K562 (cell line): ENCODE data around the gene PDCD6IP. TPM values are rescaled to one million over a fixed set of nuclear protein-coding genes. Genes with fewer than 3 reads are reported as not detected.

Experiments
- HSF4 ChIP-seq: fragments of 250-450 bp; sonication (Bioruptor Pico); IDR thresholded peaks from 2 replicates; pipeline ENCODE4 v2.1.2; 2022; ENCODE audit warnings: mild to moderate bottlenecking, moderate library complexity, borderline replicate concordance
- NR3C1 ChIP-seq: sonication (generic); formaldehyde crosslinking; IDR thresholded peaks from 2 replicates; pipeline ENCODE4 v1.8.1; 2022; ENCODE audit warnings: missing genetic modification reagents
- POLR2A ChIP-seq: fragments of 450-650 bp; conservative IDR thresholded peaks from 2 replicates; pipeline ENCODE4 v1.6.1; 2016
- ZZZ3 ChIP-seq: fragments of 450-650 bp; IDR thresholded peaks from 2 replicates; pipeline ENCODE4 v1.6.1; 2016; ENCODE audit warnings: antibody characterized with exemption, mild to moderate bottlenecking, moderate library complexity
- polyA plus RNA-seq, 8 experiments: library from polyadenylated mRNA; depleted of rRNA in 4 of 8; stranded (reverse) in 5 of 8; unstranded in 3 of 8; fragments of >200 nt; fragmentation: Nextera tagmentation in 2 of 8; fragmentation: Illumina TruSeq in 1 of 8; extraction: Ambion mirVana in 2 of 8; extraction: Trizol in 1 of 8; gene quantifications; 2 replicates each; pipeline versions ENCODE4 v1.2.1 to v1.2.3, GENCODE V29; 2011 to 2014; ENCODE audit warnings: inconsistent platforms in 1 of 8, missing spikeins in 1 of 8
- total RNA-seq, 7 experiments: library from RNA; depleted of rRNA in 6 of 7; stranded (reverse); fragments of >200 nt in 6 of 7; fragmentation: Illumina TruSeq in 2 of 7; extraction: Trizol in 2 of 7; gene quantifications; 2 replicates each; pipeline versions ENCODE4 v1.2.1 to v1.2.3, GENCODE V29; 2011 to 2021; ENCODE audit warnings: low replicate concordance in 1 of 7
- TF ChIP-seq, protein P1 (sequence below): fragments of 200-800 bp; sonication (Bioruptor generic); IDR thresholded peaks from 2 replicates; pipeline ENCODE4 v1.6.1; 2016; ENCODE audit warnings: missing genetic modification characterization, missing compliant biosample characterization
- TF ChIP-seq, protein P2 (sequence below): fragments of 150-350 bp; conservative IDR thresholded peaks from 2 replicates; pipeline ENCODE4 v1.6.1; 2014; ENCODE audit warnings: low read length
- TF ChIP-seq, protein P3 (sequence below): sonication (generic); formaldehyde crosslinking; IDR thresholded peaks from 2 replicates; pipeline ENCODE4 v1.8.1; 2023; ENCODE audit warnings: mild to moderate bottlenecking, missing genetic modification reagents

The PDCD6IP gene
- total and polyA plus RNA-seq, 9 of the 15 experiments (the other 6 are each of a cell fraction or from before 2014, with no cell fraction given): 40.2 to 302 (median 122) TPM

DNA sequence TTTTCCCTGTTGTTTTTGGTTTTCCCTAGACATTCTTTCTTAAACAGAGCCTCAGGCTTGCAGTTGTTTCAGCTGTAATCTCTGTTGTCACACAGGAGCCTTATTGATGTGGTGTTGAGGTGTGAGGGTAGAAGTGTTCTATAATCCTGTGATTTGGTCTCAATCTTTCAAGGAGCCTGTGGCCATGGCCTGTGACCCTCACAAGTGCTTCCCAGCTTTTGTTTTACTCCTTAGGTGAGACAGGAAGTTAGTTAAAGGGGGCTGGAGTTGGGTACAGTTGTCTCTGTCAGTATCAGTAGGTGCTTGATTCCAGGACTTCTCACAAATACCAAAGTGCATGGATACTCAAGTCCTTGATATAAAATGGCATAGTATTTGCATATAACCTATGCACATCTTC is 77.2 kb downstream of the PDCD6IP start (continued):
- TF ChIP-seq, protein P1, sequence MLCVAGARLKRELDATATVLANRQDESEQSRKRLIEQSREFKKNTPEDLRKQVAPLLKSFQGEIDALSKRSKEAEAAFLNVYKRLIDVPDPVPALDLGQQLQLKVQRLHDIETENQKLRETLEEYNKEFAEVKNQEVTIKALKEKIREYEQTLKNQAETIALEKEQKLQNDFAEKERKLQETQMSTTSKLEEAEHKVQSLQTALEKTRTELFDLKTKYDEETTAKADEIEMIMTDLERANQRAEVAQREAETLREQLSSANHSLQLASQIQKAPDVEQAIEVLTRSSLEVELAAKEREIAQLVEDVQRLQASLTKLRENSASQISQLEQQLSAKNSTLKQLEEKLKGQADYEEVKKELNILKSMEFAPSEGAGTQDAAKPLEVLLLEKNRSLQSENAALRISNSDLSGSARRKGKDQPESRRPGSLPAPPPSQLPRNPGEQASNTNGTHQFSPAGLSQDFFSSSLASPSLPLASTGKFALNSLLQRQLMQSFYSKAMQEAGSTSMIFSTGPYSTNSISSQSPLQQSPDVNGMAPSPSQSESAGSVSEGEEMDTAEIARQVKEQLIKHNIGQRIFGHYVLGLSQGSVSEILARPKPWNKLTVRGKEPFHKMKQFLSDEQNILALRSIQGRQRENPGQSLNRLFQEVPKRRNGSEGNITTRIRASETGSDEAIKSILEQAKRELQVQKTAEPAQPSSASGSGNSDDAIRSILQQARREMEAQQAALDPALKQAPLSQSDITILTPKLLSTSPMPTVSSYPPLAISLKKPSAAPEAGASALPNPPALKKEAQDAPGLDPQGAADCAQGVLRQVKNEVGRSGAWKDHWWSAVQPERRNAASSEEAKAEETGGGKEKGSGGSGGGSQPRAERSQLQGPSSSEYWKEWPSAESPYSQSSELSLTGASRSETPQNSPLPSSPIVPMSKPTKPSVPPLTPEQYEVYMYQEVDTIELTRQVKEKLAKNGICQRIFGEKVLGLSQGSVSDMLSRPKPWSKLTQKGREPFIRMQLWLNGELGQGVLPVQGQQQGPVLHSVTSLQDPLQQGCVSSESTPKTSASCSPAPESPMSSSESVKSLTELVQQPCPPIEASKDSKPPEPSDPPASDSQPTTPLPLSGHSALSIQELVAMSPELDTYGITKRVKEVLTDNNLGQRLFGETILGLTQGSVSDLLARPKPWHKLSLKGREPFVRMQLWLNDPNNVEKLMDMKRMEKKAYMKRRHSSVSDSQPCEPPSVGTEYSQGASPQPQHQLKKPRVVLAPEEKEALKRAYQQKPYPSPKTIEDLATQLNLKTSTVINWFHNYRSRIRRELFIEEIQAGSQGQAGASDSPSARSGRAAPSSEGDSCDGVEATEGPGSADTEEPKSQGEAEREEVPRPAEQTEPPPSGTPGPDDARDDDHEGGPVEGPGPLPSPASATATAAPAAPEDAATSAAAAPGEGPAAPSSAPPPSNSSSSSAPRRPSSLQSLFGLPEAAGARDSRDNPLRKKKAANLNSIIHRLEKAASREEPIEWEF (CRISPR knock-in tag): no peak
- TF ChIP-seq ZZZ3 (no peak), HSF4 (CRISPR knock-in tag) (no peak), POLR2A (no peak), NR3C1 (CRISPR knock-in tag) (no peak)
- TF ChIP-seq, protein P2, sequence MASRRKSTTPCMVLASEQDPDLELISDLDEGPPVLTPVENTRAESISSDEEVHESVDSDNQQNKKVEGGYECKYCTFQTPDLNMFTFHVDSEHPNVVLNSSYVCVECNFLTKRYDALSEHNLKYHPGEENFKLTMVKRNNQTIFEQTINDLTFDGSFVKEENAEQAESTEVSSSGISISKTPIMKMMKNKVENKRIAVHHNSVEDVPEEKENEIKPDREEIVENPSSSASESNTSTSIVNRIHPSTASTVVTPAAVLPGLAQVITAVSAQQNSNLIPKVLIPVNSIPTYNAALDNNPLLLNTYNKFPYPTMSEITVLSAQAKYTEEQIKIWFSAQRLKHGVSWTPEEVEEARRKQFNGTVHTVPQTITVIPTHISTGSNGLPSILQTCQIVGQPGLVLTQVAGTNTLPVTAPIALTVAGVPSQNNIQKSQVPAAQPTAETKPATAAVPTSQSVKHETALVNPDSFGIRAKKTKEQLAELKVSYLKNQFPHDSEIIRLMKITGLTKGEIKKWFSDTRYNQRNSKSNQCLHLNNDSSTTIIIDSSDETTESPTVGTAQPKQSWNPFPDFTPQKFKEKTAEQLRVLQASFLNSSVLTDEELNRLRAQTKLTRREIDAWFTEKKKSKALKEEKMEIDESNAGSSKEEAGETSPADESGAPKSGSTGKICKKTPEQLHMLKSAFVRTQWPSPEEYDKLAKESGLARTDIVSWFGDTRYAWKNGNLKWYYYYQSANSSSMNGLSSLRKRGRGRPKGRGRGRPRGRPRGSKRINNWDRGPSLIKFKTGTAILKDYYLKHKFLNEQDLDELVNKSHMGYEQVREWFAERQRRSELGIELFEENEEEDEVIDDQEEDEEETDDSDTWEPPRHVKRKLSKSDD: no peak
- TF ChIP-seq, protein P3, sequence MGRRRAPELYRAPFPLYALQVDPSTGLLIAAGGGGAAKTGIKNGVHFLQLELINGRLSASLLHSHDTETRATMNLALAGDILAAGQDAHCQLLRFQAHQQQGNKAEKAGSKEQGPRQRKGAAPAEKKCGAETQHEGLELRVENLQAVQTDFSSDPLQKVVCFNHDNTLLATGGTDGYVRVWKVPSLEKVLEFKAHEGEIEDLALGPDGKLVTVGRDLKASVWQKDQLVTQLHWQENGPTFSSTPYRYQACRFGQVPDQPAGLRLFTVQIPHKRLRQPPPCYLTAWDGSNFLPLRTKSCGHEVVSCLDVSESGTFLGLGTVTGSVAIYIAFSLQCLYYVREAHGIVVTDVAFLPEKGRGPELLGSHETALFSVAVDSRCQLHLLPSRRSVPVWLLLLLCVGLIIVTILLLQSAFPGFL (CRISPR knock-in tag): no peak
